Activated T-cell treated with anti-CD3 and anti-CD28 coated beads for 24 hours (primary cell): ENCODE results near the gene MRPS2.
"Not testable (repeated sequence)": the region's sequence is repeated elsewhere in the genome, so short reads cannot be mapped to it uniquely, and the experiment has no call there.

Experiments used
- DNase-seq: peaks from one replicate; pipeline ENCODE4 v3.0.0-alpha.2; 2020; ENCODE audit warnings: low read depth

MRPS2 gene

GRCh38 chr9:135501261-135502167 is 1.0 kb downstream of the MRPS2 start:
- DNase-seq: no peak

DNA sequence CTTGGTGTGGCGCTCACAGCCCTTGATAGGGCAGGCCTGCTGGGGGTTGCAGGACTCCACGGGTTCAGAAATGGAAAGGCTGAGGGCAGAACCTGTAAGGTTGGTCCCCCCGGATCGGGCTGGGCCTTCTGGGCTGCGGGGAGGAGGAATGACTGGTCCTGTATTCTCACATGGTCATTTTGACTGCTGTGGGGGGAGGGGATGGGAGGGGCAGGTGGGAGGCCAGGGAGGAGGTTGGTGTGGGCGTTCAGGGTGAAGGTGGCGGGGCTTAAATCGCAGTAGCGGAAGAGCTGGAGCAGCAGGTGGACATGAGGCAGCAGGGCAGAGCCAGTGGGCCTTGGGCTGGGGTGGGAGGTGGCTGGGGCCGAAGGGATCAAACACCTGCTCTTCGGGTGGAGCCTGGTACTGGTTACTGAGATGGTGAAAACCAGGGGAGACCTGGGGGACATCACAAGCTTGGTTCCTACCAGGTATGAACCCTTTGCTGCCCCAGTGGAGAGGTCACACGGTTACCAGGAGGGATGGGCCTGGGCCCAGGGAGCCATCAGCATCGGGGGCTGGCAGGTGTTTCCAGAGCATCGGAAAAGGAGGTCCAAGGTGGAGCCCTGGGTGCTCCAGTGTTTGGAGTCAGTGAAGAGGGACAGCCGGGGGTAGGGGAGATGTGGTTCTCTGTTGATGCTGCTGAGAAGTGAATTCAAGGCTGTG is 1.8 kb downstream of the MRPS2 start:
- DNase-seq: no peak

DNA sequence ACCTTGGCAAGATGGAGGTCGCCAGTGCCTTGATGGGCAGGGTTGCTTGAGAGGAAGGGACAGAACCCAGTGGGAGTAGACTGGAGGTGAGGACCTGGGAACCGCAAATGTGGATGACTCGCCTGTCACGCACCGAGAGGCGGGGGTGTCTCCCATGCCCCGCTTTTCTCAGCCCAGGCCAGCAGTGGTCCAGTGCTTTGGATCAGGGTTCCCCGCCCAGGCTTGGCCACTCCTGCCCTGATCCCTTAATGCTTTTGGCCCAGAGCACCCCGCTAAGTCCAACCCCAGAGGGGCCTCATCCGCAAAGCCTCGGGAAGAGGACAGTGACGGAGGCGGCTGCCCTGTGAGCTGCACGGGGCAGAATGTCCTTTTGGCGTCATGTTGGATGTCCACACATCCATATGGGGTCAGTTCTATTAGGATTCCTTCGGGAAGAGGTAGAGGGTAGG is 2.4 kb downstream of the MRPS2 start:
- DNase-seq: no peak

GRCh38 chr9:135503371-135504261 is 3.1 kb downstream of the MRPS2 start:
- DNase-seq: no peak

DNA sequence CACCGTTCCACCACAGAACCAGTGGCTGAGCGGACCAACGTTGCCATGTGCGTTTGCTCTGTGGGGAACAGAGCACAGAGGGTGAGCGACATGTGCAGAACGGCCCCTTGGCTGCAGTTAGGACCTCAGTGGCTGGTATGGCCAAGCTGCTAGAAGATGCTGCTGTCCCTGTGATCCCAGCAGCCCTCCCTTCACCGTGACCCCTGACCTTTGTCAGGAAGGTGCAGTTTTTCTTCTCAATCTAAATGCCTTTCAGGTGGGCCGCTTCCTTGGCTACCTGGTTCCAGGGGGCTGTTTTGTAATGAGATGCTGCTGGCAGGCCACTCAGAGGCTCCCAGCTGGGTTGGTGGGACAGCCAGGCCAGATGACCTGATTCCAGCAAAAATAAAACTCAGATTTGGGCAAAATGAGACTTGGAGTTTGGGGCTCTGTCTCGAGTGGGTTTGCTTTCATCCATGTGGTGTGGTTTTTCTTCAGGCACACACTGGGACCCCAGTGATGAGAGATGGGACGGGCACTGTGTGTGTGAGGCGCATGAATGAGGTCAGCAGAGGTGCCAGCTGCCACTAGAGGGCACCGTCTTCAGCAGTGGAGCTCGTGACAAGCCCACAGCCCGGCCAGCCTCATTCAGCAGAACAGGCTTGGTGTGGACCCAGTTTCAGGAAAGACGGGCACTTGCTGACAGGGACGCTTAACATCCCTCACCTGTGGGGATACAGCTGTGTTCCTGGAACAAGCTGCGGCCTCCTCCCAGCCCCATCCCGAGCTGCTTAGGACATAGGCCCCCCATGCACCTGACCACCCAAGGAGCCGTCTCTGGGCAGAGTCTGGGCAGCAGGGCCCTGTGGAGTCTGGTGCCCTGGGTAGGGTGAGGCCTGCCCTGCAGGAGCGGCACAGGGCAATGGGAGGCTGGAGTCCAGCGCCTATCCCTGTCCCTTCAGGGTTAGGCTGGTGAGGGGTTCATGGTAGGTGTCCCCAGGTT is 4.1 kb downstream of the MRPS2 start:
- peak; percentile 45 for DNase-seq

DNA sequence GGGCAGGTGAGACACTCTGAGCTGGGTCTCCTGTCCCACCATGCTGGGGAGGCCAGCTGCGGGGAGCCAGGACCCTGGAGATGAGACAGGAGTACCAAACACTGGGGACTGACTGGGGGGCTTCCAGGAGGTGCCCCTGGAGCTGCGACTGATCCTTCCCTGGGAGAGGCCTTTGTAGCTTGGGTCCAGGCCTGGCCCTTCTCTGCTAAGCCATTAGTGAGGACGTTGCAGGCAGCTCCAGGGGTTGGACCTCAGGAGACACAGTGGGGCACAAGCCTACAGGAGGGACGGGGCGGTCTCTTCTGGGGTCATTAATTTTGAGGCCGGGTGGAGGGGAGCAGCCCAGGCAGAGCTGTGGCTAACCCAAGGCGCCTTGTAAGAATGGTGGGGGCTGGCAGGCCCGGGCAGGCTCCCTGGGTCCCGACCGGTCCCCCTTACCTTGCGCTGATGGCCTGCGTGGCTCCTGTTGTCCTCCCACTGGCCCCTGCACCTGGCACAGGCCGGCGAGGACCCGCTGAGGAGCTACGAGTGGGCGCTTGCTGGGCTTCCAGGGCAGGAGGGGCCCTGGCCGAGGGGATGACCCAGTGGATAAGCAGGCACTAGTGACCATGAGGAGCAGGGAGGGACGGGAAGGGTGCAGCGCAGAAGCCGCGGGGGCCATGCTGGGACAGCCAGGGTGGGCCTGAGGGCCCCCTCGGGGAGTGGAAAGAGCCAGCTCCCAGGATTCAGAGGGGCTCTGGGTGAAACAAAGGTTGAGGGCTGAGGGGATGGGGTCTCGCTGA is 5.1 kb downstream of the MRPS2 start:
- no peak for DNase-seq

GRCh38 chr9:135506327-135507103 is 6.0 kb downstream of the MRPS2 start:
- DNase-seq: no peak

- DNase-seq: no peak
These were observed 6.9 kb downstream of the MRPS2 start for GRCh38 chr9:135507104-135508035.

DNA sequence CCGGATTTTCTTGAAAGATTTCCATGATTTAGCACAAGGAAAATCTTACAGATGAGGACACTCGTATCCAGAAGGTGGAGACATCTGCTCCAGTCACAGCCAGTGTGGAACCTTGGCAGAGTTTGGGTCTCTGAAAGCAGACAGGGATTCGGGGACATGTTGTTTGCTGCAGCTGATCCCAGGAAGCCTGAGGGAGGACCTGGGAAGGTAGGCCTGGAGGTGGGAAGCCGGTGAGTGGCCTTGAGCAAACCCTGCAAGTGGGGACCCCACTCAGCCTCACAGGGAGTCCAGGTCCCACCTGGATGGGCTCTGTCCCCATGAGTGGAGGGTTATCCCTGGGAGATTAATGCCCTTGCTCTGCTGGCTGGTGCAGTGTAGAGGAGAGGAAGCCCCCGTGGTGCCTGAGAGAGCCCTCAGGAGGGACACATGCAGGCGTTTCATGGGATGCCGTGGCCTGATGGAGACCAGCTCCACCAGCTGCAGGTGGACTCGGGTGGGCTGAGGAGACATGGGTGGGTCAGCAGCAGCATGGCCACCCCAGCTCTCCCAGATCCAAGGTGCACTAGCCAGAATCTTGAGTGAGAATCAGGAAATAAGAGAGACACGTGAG is 7.8 kb downstream of the MRPS2 start:
- no peak for DNase-seq

DNA sequence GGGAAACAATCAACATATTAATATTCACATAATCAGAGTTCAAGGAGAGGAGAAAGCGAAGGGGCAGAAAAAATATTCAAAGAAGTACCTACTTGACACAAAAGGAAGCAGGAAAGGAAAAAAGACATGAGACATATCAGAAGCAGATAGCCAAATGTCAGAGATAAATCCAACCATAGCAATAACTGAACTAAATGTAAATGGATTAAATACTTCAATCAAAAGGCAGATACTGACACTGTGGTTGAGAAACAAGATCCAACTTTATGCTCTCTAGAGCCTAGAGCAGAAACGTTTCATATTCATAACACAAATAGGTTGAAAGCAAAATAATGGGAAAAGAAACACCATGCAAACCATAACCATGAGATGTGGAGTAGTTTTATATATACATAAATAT is 9.0 kb downstream of the MRPS2 start:
- no peak for DNase-seq

DNA sequence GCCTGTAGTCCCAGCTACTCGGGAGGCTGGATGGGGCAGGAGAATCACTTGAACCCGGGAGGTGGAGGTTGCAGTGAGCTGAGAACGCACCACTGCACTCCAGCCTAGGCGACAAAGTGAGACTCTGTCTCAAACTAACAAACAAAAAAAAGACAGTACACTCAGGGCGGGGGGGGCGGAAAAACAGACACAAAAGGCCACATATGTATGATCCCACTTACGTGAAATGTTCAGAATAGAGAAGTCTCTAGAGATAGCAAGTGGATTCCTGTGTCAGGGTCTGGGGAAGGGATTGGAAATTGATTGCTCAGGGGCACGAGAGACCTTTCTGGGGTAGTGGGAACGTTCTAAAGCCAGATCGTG is 11.7 kb downstream of the MRPS2 start:
- no peak for DNase-seq

DNA sequence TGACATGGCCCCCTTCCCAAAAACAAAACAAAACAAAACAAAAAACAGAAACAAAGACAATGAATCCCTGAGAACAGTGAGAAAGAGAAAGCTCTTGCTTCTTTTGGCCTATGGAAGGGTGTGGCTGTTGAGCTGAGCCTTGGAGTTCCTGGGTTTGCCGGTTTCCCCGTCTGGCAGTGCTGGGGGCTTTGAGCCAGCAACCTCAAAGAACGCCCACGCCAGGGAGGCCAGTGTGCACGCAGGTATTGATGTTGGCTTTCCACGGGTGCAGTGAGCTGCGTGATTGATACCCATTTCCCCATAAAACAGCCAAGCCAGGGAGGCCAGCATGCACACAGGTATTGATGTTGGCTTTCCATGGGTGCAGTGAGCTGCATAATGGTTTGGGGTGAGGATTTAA is 12.4 kb downstream of the MRPS2 start:
- no peak for DNase-seq

GRCh38 chr9:135513351-135513846 is 12.9 kb downstream of the MRPS2 start:
- no peak for DNase-seq

DNA sequence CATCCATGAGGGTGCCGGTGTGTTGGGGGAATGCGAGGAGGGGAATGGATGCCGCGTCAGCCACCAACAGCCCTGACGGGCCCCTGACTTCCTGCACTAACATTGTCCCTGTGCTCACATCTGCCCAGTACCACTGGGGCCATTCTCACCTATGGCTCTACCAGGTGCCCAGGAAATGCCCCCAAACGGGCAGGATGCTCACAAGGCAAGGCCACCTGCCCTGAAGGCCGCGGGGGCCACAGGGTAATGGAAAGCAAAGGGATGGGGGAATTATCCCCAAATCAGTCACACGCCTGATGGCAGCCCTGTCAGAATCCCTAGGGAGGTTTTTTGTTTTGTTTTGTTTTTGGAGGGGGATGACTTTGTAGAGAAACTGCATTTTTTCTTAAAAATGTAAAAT is 13.4 kb downstream of the MRPS2 start:
- DNase-seq: not testable (repeated sequence)

DNA sequence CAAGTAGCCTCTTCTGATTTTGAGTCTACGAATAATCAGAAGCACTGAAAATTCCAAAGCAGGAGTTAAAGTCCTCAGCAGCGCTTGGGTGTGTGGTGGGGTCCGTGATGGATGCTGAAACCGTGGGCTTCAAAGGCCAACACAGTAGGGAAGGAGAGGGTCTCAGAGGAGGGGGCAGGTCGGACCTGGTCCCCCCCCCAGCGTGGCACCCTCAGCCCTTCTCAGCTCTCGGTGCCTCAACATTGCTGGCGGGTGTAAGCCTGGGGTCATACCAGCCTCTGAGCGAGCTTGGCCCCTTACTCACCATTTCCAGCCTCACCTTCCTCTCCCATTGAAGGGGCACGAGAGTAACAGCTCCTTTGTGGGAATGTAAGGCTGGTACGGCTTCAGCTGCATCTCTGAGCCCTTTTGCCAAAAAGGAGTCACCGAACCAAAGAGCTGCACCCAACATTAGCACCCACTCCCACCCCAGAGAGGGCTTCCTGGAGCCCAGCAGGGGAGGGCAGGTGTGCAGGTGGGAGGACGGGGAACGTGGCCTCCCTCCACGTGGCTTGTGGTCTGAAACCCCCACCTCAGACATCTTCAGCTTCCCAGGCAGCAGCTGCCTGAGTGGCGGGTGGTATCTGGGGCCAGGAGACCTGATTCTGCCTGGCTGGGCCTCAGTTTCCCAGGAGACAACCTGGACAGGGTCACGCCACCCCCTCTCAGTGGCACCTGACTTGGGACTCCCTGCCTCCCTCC is 14.0 kb downstream of the MRPS2 start:
- no peak for DNase-seq

GRCh38 chr9:135515083-135515951 is 14.8 kb downstream of the MRPS2 start:
- no peak for DNase-seq
